ENCODE results near the gene EXOC3. TPM values are rescaled to one million over a fixed set of nuclear protein-coding genes. Genes with fewer than 3 reads are reported as not detected.
A peak's percentile ranks its signal among the peaks of the same experiment; 100 is the strongest.

EXOC3 gene
- total RNA-seq, 4 donors from 2014 or later, result 49.5 to 87.5 (median 59.0) TPM

DNA sequence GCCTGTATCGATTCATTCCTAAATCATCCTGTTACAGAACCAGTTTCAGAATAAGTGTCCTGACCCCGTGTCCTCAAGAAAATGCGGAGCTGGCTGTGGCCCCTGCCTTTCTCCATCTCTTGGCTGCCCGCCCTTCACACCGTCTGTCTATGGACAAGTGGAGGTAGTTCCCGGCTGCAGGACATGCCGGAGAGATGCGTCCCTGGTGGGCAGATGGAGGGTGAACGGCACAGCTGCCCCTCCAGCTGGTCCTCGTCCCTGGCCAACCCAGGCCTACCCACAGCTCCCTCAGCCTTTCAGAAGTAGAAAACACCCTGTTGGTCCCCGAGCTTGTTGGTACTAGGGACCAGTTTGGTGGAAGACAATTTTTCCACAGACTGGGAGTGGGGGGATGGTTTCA, 14.8 kb upstream of the EXOC3 start:
- no peak for DNase-seq (ENCODE audit: low spot score in 2 of 2)
- TF ChIP-seq CTCF (IDR thresholded peaks at IDR 0.05), result no peak
- no peak for TF ChIP-seq POLR2A (IDR thresholded peaks at IDR 0.05)
- intact Hi-C loops (cut with DNase I; ENCODE audit: low total_unique reads), result no loop called here
- WGBS, 2 donors, result 81 to 87% methylated on average over 11 of the region's 11 CpGs
- no peak overlapping the region for H3K4me3 ChIP-seq (ENCODE audit: low read depth, poor library complexity, severe bottlenecking)

DNA sequence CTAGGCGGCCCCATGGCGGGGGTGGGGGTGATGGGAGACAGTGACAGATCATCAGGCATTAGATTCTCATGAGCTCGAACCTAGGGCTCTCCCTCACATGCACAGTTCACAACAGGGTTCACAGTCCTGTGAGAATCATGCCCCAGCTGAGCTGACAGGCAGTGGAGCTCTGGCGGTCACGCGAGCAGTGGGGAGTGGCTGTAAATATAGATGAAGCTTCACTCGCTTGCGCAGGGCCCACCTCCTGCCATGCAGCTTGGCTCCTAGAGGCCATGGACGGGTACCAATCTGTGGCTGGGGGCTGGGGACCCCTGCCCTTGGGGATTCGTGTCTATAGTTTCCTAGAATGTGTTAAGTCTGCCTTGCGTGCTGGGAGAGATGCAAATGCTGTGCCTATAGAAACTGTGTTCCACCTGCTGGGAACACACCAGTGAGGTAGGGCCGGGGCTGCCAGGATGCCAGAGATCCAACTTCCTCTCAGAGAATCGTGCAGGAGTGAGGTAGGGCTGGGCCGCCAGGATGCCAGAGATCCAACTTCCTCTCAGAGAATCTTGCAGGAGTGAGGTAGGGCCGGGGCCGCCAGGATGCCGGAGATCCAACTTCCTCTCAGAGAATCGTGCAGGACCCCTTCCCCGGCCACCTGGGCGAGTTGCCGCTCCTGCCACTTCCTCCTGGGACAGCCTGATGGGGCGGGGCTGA, 14.1 kb upstream of the EXOC3 start:
- TF ChIP-seq CTCF (IDR thresholded peaks at IDR 0.05) (no peak), POLR2A (IDR thresholded peaks at IDR 0.05) (no peak)
- H3K4me3 ChIP-seq (ENCODE audit: low read depth, poor library complexity, severe bottlenecking), result no peak overlapping the region
- intact Hi-C loops (cut with DNase I; ENCODE audit: low total_unique reads), result no loop called here
- 85 to 92% methylated on average over 14 to 15 of the region's 22 CpGs for WGBS, 2 donors
- DNase-seq (ENCODE audit: low spot score in 2 of 2), result peak in 1 of 2 donors; percentile 80

- 25 to 28% methylated on average over 20 to 25 of the region's 35 CpGs for WGBS, 2 donors
- TF ChIP-seq POLR2A (IDR thresholded peaks at IDR 0.05), result no peak
- no peak overlapping the region for H3K4me3 ChIP-seq (ENCODE audit: low read depth, poor library complexity, severe bottlenecking)
- intact Hi-C loops (cut with DNase I; ENCODE audit: low total_unique reads), result loop anchor here (10.0 kb wide), 1 partner anchor 475 kb away; no protein-coding TSS in a partner anchor
- DNase-seq (ENCODE audit: low spot score in 2 of 2), result peak; percentile 43 to 87
Measured at GRCh38 chr5:429453-430188, 13.4 kb upstream of the EXOC3 start.

- H3K4me3 ChIP-seq (ENCODE audit: low read depth, poor library complexity, severe bottlenecking), result no peak overlapping the region
- intact Hi-C loops (cut with DNase I; ENCODE audit: low total_unique reads), result loop anchor here (10.0 kb wide), 1 partner anchor 474 kb away; no protein-coding TSS in a partner anchor
- TF ChIP-seq POLR2A (IDR thresholded peaks at IDR 0.05) (no peak), CTCF (IDR thresholded peaks at IDR 0.05) (no peak)
- peak in 1 of 2 donors; percentile 85 for DNase-seq (ENCODE audit: low spot score in 2 of 2)
- 75 to 80% methylated on average over 25 of the region's 25 CpGs for WGBS, 2 donors
Measured at GRCh38 chr5:430214-430925, 12.6 kb upstream of the EXOC3 start.

GRCh38 chr5:431001-431710, 11.8 kb upstream of the EXOC3 start:
- TF ChIP-seq POLR2A (IDR thresholded peaks at IDR 0.05) (no peak), CTCF (IDR thresholded peaks at IDR 0.05) (no peak)
- WGBS, 2 donors, result 46 to 53% methylated on average over 16 of the region's 18 CpGs
- no peak overlapping the region for H3K4me3 ChIP-seq (ENCODE audit: low read depth, poor library complexity, severe bottlenecking)
- DNase-seq (ENCODE audit: low spot score in 2 of 2), result peak in 1 of 2 donors; percentile 88
- intact Hi-C loops (cut with DNase I; ENCODE audit: low total_unique reads), result loop anchor here (10.0 kb wide), 1 partner anchor 474 kb away; no protein-coding TSS in a partner anchor
